NCI-H2227 (cell line): ENCODE measurements around the gene DENND4B.
"Not testable (repeated sequence)": the region's sequence is repeated elsewhere in the genome, so short reads cannot be mapped to it uniquely, and the experiment has no call there.

Source experiments
- DNase-seq: peaks from one replicate; lab custom pipeline; 2025; ENCODE audit not compliant: unreplicated experiment; lab: John Stamatoyannopoulos, UW

DENND4B gene, protein sequence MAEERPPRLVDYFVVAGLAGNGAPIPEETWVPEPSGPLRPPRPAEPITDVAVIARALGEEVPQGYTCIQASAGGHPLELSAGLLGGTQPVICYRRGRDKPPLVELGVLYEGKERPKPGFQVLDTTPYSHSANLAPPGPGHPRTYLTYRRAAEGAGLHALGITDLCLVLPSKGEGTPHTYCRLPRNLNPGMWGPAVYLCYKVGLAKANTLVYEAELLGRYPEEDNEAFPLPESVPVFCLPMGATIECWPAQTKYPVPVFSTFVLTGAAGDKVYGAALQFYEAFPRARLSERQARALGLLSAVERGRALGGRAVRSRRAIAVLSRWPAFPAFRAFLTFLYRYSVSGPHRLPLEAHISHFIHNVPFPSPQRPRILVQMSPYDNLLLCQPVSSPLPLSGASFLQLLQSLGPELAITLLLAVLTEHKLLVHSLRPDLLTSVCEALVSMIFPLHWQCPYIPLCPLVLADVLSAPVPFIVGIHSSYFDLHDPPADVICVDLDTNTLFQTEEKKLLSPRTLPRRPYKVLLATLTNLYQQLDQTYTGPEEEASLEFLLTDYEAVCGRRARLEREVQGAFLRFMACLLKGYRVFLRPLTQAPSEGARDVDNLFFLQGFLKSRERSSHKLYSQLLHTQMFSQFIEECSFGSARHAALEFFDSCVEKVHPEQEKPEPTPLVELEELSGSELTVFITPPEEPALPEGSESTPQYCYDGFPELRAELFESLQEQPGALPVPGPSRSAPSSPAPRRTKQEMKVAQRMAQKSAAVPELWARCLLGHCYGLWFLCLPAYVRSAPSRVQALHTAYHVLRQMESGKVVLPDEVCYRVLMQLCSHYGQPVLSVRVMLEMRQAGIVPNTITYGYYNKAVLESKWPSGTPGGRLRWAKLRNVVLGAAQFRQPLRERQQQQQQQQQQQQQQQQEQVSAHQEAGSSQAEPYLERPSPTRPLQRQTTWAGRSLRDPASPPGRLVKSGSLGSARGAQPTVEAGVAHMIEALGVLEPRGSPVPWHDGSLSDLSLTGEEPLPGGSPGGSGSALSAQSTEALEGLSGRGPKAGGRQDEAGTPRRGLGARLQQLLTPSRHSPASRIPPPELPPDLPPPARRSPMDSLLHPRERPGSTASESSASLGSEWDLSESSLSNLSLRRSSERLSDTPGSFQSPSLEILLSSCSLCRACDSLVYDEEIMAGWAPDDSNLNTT (N-terminal part only)

DNA sequence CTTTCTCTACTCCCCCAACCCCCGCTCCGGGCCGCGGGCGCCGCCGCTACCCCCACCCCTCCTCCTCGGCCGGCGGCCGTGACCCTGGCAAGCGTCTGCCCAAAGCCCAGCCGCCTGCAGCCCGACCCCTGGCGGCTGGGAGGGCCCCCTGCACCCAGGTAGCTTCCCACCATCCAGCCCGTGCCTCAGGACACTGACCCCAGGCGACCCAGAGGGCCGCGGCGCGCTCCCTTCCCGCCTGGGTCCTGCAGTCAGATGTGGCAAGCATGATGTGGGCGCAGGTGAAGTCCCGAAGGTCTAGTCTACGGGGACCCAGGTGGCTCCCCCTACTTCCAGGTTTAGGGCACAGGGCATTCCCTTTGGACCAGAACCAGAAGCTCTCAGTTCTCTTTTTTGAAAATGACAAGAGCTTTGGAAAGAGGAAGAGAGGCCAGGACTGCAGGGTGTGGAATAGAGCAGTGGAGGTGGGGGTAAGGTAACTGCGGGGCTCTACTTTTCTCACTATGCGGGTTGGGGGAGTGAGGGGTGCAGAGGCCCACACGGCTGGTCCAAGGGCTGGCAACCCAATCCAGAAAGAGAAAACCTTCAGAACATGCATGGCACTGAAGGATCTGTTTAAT is at the start of gene DENND4B:
TSS of gene DENND4B (minus strand) at position 97 of the 620 bp plus-strand sequence. CDS start 2,344 bp downstream, outside the sequence.
- peak; percentile 88 for DNase-seq

DNA sequence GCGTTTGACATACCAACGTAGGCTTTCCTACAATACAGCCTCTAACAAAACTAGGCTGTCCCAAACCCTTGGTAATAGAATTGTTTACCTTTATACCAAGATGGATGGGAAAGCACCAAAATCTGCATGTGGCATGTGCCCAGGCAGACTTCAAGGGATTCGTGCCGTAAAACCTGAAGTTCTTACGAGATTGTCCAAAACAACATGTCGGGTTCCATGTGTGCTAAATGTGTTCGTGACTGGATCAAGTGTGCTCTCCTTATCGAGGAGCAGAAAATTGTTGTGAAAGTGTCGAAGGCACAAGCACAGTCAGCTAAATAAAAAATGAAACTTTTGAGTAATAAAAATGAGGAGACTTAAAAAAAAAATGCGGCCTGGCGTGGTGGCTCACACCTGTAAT is 49.1 kb upstream of the DENND4B start:
- DNase-seq = no peak

DNA sequence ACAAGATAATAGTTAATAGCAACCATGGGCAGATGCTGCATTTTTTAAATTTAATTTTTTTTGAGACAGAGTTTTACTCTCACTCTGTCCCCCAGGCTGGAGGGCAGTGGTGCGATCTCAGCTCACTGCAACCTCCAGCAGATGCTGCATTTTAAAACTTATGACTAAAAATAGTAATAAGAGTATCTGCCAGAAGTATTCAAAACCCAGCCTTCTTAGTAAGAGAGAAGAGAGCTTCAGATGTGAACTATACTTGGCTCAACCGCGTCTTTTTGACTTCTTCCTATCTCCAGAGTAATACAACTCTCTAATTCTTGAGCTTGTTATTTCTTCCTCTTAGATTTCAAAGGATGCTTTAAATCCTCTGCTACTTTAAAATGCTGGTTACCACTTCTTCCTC is 48.7 kb upstream of the DENND4B start:
- no peak for DNase-seq

DNA sequence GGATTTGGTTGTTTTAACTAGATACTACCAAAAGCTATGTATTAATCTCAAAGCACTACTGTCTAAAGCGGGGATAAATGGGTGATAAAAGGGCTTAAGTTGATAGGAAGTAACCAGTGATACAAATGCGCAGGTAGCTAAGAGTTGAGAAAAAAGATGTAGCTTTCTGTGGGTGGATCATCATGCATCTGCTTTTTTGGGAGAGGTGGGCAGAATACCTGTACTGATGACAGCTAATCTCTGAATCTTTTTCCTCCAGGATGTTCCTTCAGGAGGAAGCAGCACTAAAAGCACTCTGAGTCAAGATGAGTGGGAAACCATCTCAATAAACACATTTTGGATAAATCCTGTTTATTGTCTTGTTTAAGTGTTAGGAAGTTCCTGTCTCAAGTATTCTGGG is 45.3 kb upstream of the DENND4B start:
- DNase-seq = no peak

DNA sequence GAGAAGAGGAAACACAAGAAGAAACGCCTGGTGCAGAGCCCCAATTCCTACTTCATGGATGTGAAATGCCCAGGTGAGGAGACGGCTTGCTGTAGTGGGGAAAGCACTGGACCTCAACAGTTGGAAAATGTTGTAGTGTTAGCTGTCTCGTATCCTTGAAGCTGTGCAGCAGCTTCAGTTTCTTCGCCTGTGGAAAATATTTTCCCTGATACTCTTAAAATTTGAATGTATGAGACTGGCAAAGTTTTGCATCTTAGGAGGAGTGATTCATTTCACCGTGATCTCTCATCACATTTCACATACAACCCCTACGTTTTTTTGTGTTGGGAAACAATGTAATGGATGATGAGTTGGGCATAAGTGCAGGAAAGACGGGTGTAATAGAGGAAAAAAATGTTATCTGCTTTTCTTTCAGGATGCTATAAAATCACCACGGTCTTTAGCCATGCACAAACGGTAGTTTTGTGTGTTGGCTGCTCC is 44.7 kb upstream of the DENND4B start:
- no peak for DNase-seq

DNA sequence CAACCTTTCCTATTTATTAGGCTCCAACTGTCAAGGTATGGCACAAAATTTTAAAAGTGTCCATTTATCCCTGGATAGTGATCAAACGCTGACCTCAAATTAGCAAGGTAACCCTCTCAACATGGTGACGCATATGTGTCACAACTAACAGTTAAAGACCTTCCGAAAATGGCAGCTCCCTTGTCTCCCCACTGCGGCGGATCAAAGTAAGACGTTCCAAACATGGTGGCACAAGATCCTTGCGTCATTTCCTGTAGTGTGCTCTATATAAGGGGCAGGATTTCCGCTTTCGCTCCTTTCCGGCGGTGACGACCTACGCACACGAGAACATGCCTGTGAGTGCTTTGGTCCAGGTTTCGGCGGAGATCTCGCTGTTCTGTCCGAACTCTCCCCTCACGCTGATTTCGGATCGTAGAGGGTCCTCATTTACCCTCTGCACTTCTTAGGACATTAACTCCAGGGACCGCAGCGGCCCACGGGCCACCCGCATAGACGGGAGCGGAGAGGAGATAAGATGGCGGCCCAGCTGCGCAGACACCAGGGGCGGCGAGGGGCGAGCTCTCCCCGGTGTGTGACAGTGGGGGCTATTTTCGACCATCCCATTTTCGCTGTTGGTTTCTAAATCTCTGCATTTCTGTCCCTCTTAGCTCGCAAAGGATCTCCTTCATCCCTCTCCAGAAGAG is 44.1 kb upstream of the DENND4B start, which contains the start of gene RPS27:
TSS of gene RPS27 (plus strand) at position 295 of the 683 bp plus-strand sequence. CDS start at position 330, 35 bp downstream.
- peak; percentile 98 for DNase-seq

DNA sequence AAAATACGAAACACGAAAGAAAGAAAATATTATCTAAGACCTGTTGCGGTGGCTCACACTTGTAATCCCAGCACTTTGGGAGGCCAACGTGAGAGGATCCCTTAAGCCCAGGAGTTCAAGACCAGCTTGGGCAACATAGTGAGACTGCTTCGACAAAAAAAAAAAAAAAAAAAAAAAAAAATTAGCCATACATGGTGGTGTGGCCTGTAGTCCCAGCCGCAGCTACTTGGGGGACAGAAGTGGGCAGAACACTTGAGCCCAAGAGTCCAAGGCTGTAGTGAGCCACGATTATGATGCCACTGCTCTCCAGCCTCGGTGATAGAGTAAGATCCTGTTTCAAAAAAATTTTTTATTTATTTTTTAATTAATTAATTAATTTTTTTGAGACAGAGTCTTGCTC is 41.1 kb upstream of the DENND4B start:
- DNase-seq = no peak

DNA sequence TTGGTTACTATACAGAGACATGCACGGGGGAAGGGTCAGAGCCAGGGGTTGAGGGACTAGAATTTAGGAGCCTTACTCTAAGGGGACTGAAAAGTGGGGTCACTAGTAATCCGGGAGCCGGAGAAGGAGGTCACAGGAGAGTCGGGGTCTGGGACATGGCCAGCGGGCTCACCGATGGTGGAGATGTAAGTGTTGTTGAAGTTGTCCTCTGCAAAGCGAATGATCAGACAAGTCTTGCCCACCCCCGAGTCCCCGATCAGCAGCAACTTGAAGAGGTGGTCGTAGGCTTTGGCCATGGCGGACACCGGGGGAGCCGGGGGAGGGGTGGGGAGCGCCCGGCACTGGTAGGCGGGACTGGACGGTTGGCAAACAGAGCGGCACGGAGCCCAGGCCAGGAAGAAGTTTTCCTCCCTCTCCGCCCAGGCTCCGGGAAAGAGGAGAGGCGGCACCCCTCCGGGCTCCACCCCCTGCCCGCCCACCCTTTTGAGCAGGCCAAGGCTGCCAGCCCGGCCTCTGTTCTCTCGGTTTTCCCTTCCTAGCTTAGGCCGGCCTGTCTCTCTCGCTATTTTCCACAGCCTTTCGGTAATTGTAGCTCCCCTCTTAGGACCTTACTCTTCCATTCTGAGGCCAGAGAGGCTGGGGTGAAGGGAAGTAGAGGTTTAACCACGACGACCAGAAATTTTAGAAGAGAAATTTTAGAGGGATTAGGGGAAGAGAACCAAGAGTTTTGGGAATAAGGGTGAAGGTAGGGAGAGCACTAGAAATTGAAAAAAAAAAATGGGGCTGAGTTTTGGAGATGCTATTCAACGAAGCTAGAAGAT is 39.6 kb upstream of the DENND4B start, which contains the start of gene RAB13:
TSS of gene RAB13 (minus strand) at position 399 of the 821 bp plus-strand sequence. CDS start at position 296, 103 bp downstream.
- peak; percentile 87 for DNase-seq

DNA sequence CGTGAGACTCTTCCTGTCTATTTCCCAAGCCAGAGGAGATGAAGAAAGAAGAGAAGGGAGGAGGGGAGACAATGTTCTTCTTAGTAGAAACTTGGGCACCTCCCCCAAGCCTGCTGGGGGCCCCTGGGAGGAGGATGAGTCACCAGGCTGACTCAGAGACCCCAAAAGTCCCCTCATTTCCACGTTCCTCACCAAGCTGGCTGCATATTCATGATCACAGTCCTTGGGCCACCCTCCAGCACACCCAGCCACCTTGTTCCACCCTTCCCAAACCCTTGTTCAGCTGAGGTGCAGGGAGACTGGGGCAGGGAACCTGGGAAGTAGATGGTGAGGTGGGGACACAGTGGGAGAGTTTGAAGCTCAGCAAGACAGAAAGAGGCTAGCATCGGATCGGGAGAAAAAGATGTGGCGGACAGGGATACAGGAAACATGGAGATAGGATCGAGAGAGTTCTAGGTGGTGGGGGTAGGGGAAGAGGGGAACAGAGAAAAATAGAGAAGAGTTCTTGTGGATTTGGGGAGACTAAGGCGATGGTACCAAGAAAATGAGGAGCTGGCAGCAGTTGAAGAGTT is 38.9 kb upstream of the DENND4B start:
- no peak for DNase-seq

DNA sequence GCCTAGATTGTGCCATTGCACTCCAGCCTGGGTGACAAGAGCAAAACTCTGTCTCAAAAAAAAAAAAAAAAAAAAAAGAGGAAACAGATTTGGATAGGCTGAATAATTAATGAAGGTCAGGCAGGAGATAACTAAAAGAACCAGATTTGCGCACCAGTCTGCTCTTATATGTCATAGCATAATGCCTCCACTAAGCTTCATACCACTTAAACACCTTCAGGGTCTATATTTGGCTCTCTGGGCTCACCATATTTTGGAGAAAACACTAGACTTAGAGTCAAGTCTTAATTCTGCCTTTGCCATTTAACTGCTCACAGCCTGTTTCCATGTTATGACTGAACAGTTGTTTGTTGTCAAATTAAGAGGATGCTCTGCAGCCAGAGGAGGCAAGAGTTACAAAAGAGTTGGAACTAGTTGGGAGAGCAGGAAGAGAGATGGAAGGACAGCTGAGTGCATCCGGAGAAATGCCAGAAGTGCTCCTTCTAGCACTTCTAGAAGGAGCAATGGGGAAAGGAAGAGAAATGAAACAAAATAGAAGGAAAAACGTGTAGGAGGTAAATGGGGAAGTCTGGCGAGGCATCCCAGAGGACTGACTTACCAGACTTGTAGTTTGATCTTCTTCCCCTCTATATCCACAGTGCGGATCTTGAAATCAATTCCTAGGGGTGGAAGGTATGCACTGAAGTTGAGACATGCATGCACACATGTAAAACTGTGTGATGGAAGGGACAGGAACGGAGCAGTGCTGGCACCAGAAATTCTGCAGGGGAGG is 37.8 kb upstream of the DENND4B start:
- DNase-seq = no peak

DNA sequence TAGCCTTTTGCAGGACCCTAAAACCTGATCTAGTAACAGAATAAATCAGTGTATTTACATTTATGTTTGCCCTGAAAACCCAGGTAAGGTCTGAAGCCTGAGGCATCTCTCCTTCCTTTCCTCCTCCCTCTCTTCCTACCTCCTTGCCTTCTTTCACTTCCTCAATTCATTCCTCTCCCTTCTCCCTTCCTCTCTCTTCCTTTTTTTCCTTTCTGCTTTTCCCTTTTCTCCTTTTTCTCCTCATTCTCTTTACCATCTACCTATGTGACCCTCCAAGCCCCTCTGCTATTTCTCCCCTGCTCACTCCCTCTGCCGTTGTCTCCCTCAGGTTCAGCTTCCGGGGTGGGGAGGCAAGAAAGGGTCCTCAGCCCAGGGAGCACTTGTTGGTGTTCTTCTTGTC is 35.2 kb upstream of the DENND4B start:
- not testable (repeated sequence) for DNase-seq

DNA sequence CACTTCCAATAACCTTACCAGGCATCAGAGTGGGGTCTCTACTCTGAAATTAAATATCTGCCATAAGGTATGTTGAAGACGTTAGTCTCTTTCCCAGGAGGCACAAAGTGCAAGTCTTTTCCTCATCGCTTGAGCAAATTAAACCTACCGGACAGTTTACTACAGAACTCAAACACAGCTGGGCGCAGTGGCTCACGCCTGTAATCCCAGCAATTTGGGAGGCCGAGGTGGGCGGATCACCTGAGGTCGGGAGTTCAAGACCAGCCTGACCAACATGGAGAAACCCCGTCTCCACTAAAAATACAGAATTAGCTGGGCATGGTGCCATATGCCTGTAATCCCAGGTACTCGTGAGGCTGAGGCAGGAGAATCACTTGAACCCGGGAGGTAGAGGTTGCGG is 32.6 kb upstream of the DENND4B start:
- DNase-seq = not testable (repeated sequence)

DNA sequence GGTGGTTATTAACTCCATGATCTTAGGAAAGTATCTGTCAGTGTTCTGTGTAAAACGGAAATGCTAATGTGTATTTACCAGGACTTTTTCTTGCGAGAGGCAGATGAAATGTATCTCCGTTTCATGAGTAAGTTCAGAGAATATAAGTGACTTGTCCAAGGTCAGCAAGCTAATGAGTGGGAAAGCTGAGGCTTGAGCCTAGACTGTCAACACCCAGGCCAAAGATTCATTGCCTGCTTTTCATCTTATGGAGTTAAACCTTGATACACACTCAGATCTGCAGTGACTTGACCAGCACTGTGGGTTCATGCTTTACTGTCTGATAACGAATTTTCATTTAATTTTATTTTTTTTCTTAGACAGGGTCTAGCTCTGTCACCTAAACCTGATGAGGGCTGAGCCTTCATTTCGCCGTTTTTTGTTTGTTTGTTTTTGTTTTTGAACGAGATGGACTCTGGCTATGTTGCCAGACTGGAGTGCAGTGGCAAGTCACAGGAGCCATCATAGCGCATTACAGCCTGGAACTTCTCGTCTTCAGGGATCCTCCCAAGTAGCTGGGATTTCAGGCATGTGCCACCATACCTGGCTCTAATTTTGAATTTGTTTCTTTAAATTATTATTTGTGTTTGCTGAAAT is 31.9 kb upstream of the DENND4B start:
- DNase-seq = no peak

DNA sequence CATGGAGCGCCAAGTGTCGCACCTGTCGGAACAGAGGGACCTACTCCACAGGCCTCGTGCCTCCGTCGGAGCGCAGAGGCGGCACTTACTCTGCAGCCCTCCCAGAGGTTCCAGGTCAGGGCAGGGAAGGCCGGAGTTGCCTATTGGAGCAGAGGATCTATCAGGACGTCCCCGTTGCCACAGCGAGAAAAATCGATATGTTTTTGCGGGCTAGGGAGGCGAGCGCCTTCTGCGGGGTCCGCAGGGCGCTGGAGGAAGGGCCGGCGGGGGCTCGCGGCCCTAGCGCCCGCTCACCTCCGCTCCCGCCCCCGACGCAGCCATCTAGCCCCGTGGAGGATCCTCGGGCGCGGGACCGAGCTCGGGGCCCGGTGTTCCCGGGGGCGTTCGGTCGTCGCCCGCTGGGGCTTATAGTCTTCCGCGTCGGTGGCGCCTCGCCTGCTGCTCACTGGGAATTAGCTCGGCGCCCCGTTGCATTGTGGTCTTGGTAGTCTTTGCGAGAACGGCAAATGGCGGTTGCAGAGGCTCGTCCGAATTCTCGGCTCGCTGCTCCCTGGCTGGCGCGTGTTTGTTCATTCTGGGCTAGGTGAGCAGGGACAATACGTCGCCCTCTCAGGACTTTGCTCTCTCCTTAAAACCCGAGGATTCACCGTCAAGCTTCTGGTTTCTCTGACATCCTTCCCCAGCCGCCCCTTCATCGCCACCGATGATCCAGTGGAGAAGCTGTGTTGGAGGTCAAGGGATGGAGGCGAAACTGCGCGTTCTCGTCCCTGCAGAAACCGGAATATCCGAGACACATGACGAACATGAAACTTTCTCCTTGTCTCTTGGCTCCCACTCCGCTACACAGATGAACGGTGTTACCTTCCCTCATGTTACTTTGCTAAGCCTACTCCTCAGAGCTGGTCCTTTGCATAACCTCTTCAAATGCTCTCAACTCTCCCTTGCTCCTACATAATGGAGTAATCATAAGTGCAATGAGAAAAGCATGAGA is 31.0 kb upstream of the DENND4B start, which contains the start of gene JTB:
TSS of gene JTB (minus strand) at position 425 of the 991 bp plus-strand sequence. CDS start at position 3, 422 bp downstream.
- DNase-seq = peak; percentile 90

DNA sequence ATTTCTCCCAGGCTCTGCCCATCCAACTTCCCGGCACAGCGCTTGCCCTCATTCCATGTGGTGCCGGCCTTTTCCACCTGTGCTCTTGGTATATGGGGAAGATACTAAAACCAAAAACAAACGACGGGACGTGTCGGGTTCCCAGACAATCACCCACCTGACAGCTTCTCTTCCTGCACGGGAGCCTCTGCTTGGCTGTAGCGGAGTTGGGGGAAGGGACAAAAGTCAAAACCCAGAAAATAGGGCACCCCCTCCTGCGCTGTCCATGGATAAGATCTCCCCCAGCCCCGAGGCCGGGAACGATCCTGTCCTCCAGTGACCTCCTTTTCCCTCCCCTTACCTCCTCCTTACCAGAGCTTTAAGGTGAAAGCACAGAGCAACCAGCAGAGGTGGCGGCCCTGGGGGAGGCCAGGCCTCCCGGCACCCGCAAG is 30.3 kb upstream of the DENND4B start:
- DNase-seq = no peak

DNA sequence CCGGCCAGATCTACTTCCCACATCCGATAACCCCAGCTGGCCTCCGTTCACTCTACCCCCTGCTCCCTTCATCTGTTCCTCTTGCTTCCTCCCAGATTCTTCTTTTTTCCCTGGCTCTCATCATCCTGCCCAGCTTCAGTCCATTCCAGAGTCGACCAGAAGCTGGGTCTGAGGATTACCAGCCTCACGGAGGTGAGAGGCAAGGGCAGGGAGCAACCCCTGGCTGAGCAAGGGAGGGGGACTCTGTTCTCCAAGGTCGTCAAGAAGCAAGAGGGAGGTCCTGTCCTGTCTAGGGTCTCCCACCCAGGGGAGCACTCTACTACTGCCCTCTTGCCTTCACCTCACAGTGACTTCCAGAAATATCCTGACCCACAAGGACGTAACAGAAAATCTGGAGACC is 27.0 kb upstream of the DENND4B start:
- DNase-seq = no peak
